GM23248 (cell line): ENCODE measurements around the gene RIN2. TPM values are rescaled to one million over a fixed set of nuclear protein-coding genes. Genes with fewer than 3 reads are reported as not detected.

Experiments used
- DNase-seq: peaks from one replicate; pipeline ENCODE4 v3.0.0-alpha.2; 2015
- H2AFZ ChIP-seq: fragments of 200-600 bp; sonication (generic); 2 replicates; pipeline ENCODE4 v1.6.1; 2016; ENCODE audit warnings: antibody characterized with exemption
- H3F3A ChIP-seq: fragments of 200-600 bp; sonication (generic); 2 replicates; pipeline ENCODE4 v1.6.1; 2016; ENCODE audit warnings: mild to moderate bottlenecking, antibody characterized with exemption, mixed run types; ENCODE audit not compliant: insufficient read depth
- H3K27ac ChIP-seq: fragments of 200-600 bp; sonication (generic); 2 replicates; pipeline ENCODE4 v1.5.1; 2016; ENCODE audit warnings: mild to moderate bottlenecking
- H3K27me3 ChIP-seq: fragments of 200-600 bp; sonication (generic); replicated peaks from 2 replicates; pipeline ENCODE4 v1.6.1; 2016; ENCODE audit warnings: mild to moderate bottlenecking; ENCODE audit not compliant: insufficient read depth
- H3K36me3 ChIP-seq: fragments of 200-600 bp; sonication (generic); 2 replicates; pipeline ENCODE4 v1.6.1; 2016; ENCODE audit warnings: low read depth, mild to moderate bottlenecking
- H3K4me1 ChIP-seq: fragments of 200-600 bp; sonication (generic); 2 replicates; pipeline ENCODE4 v1.6.1; 2016; ENCODE audit warnings: mild to moderate bottlenecking; ENCODE audit not compliant: insufficient read depth
- H3K4me2 ChIP-seq: fragments of 200-600 bp; sonication (generic); one replicate; pipeline ENCODE4 v1.6.1; 2016; ENCODE audit warnings: mild to moderate bottlenecking; ENCODE audit not compliant: unreplicated experiment
- H3K4me3 ChIP-seq: fragments of 200-600 bp; sonication (generic); 2 replicates; pipeline ENCODE4 v1.5.1; 2016; ENCODE audit warnings: mild to moderate bottlenecking
- H3K79me2 ChIP-seq: fragments of 200-600 bp; sonication (generic); 2 replicates; pipeline ENCODE4 v1.6.1; 2016; ENCODE audit warnings: mild to moderate bottlenecking; ENCODE audit not compliant: insufficient read depth
- H3K9ac ChIP-seq: fragments of 200-600 bp; sonication (generic); 2 replicates; pipeline ENCODE4 v1.6.1; 2016; ENCODE audit warnings: mild to moderate bottlenecking
- H3K9me2 ChIP-seq: fragments of 200-600 bp; sonication (generic); 2 replicates; pipeline ENCODE4 v1.6.1; 2016; ENCODE audit warnings: mixed run types, mild to moderate bottlenecking, moderate library complexity; ENCODE audit not compliant: insufficient read depth
- H3K9me3 ChIP-seq: fragments of 200-600 bp; sonication (generic); one replicate; pipeline ENCODE4 v1.6.1; 2017; ENCODE audit warnings: low read depth
- H4K20me1 ChIP-seq: fragments of 200-600 bp; sonication (generic); 2 replicates; pipeline ENCODE4 v1.6.0; 2016; ENCODE audit not compliant: insufficient read depth
- EZH2 ChIP-seq: fragments of 200-600 bp; sonication (generic); IDR thresholded peaks from 2 replicates; pipeline ENCODE4 v1.6.1; 2018; ENCODE audit warnings: antibody characterized with exemption, mild to moderate bottlenecking; ENCODE audit not compliant: insufficient read depth, poor library complexity, severe bottlenecking
- EZH2phosphoT487 ChIP-seq: fragments of 200-600 bp; sonication (generic); IDR thresholded peaks from 2 replicates; pipeline ENCODE4 v1.6.1; 2018; ENCODE audit warnings: antibody characterized with exemption, moderate library complexity, mild to moderate bottlenecking, low read depth; ENCODE audit not compliant: insufficient read depth
- WGBS, 2 experiments: methylation state at CpG; one replicate each; pipeline ENCODE4 v1.1.6; 2015 to 2017; ENCODE audit warnings: low lambda C conversion rate in 2 of 2, low coverage in 1 of 2; ENCODE audit errors: missing lambda C conversion rate in 2 of 2; 5-methylcytosine and 5-hydroxymethylcytosine counted together
- in situ Hi-C: fragments of 300-500 bp; cut with MboI; formaldehyde crosslinking; loops from 2 replicates; pipeline ENCODE4 v1.15.0; 2020
- polyA plus RNA-seq: library from polyadenylated mRNA; unstranded; fragments of >200 nt; fragmentation: Nextera tagmentation; extraction: Ambion mirVana; gene quantifications from 2 replicates; pipeline ENCODE4 v1.2.1, GENCODE V29; 2016
- total RNA-seq: library from RNA; depleted of rRNA; stranded (reverse); fragments of >200 nt; shearing (Covaris generic); gene quantifications from 2 replicates; pipeline ENCODE4 v1.2.3, GENCODE V29; 2014

The RIN2 gene
- total and polyA plus RNA-seq, 2 experiments from 2014 or later = 45.3 to 48.0 TPM

GRCh38 chr20:19778404-19778803 lies 20.3 kb downstream of the RIN2 start:
- Histone ChIP-seq H3K4me2 (no peak overlapping the region), H3K27me3 (no peaks in the 10 kb centered on the region), H3K36me3 (no peaks in the 10 kb centered on the region), H3K9ac (no peak overlapping the region), H3K79me2 (peaks cover 9% of the 10 kb centered on the region; the same call in 1 of the 2 replicates), H3K27ac (no peak overlapping the region), H4K20me1 (no peaks in the 10 kb centered on the region), H2AFZ (no peak overlapping the region), H3K4me3 (no peak overlapping the region), H3K9me2 (no peaks in the 10 kb centered on the region), H3F3A (peaks cover 9% of the 10 kb centered on the region; the same call in 1 of the 2 replicates), H3K9me3 (no peaks in the 10 kb centered on the region), H3K4me1 (peaks cover 19% of the 10 kb centered on the region)
- in situ Hi-C loops = loop anchor here (25.0 kb wide), 1 partner anchor 209 kb away; no protein-coding TSS in a partner anchor
- DNase-seq = peak; percentile 58
- TF ChIP-seq EZH2phosphoT487 (no peak), EZH2 (no peak)
- WGBS, 2 experiments = 41 to 53% methylated on average over 3 of the region's 3 CpGs

GRCh38 chr20:19779634-19780033 lies 21.6 kb downstream of the RIN2 start:
- Histone ChIP-seq H3K4me1 (peaks cover 30% of the 10 kb centered on the region), H3K9ac (no peak overlapping the region), H2AFZ (no peak overlapping the region), H3F3A (peaks cover 18% of the 10 kb centered on the region), H3K9me3 (no peaks in the 10 kb centered on the region), H3K36me3 (no peaks in the 10 kb centered on the region), H3K79me2 (peaks cover 9% of the 10 kb centered on the region; the same call in 1 of the 2 replicates), H3K4me3 (no peak overlapping the region), H3K9me2 (no peaks in the 10 kb centered on the region), H3K4me2 (no peak overlapping the region), H3K27me3 (no peaks in the 10 kb centered on the region), H4K20me1 (no peaks in the 10 kb centered on the region), H3K27ac (no peak overlapping the region)
- TF ChIP-seq EZH2phosphoT487 = no peak
- TF ChIP-seq EZH2 = no peak
- in situ Hi-C loops = loop anchor here (25.0 kb wide), 1 partner anchor 208 kb away; no protein-coding TSS in a partner anchor
- 90 to 91% methylated on average over 5 of the region's 5 CpGs for WGBS, 2 experiments
- no peak for DNase-seq

- no peaks in the 10 kb centered on the region for H3K36me3 ChIP-seq
- in situ Hi-C loops = loop anchor here (25.0 kb wide), 1 partner anchor 207 kb away; no protein-coding TSS in a partner anchor
- no peak overlapping the region for H3K4me2 ChIP-seq
- H3K79me2 ChIP-seq = peaks cover 9% of the 10 kb centered on the region; the same call in 1 of the 2 replicates
- no peak overlapping the region for H3K9ac ChIP-seq
- H4K20me1 ChIP-seq = no peaks in the 10 kb centered on the region
- no peak overlapping the region for H3K4me3 ChIP-seq
- WGBS, 2 experiments = 75 to 86% methylated on average over 5 of the region's 5 CpGs
- H3F3A ChIP-seq = peaks cover 20% of the 10 kb centered on the region
- no peaks in the 10 kb centered on the region for H3K27me3 ChIP-seq
- H3K27ac ChIP-seq = no peak overlapping the region
- DNase-seq = no peak
- peaks cover 36% of the 10 kb centered on the region for H3K4me1 ChIP-seq
- H3K9me3 ChIP-seq = no peaks in the 10 kb centered on the region
- H3K9me2 ChIP-seq = no peaks in the 10 kb centered on the region
- H2AFZ ChIP-seq = no peak overlapping the region
- no peak for TF ChIP-seq EZH2
Measured at GRCh38 chr20:19780261-19780660, 22.2 kb downstream of the RIN2 start.

GRCh38 chr20:19781235-19781634 lies 23.2 kb downstream of the RIN2 start:
- H3K4me3 ChIP-seq = no peak overlapping the region
- H3K9me2 ChIP-seq = no peaks in the 10 kb centered on the region
- H2AFZ ChIP-seq = no peak overlapping the region
- H3K9me3 ChIP-seq = no peaks in the 10 kb centered on the region
- no peaks in the 10 kb centered on the region for H3K36me3 ChIP-seq
- H3K4me1 ChIP-seq = peaks cover 39% of the 10 kb centered on the region
- 81 to 88% methylated on average over 7 of the region's 7 CpGs for WGBS, 2 experiments
- DNase-seq = no peak
- peaks cover 23% of the 10 kb centered on the region for H3F3A ChIP-seq
- no peak overlapping the region for H3K27ac ChIP-seq
- no peaks in the 10 kb centered on the region for H3K27me3 ChIP-seq
- peaks cover 9% of the 10 kb centered on the region; the same call in 1 of the 2 replicates for H3K79me2 ChIP-seq
- in situ Hi-C loops = loop anchor here (25.0 kb wide), 1 partner anchor 206 kb away; no protein-coding TSS in a partner anchor
- no peak for TF ChIP-seq EZH2
- TF ChIP-seq EZH2phosphoT487 = no peak
- no peak overlapping the region for H3K4me2 ChIP-seq
- H4K20me1 ChIP-seq = no peaks in the 10 kb centered on the region
- H3K9ac ChIP-seq = no peak overlapping the region

- H3K9me2 ChIP-seq = no peaks in the 10 kb centered on the region
- 94 to 100% methylated on average over 3 of the region's 3 CpGs for WGBS, 2 experiments
- no peak overlapping the region for H3K9ac ChIP-seq
- H2AFZ ChIP-seq = no peak overlapping the region
- H3F3A ChIP-seq = peaks cover 36% of the 10 kb centered on the region
- peaks cover 51% of the 10 kb centered on the region for H3K4me1 ChIP-seq
- H3K4me3 ChIP-seq = no peak overlapping the region
- peaks cover 11% of the 10 kb centered on the region; the same call in 1 of the 2 replicates for H3K79me2 ChIP-seq
- no peak for DNase-seq
- H3K4me2 ChIP-seq = no peak overlapping the region
- H3K27ac ChIP-seq = no peak overlapping the region
- no peaks in the 10 kb centered on the region for H4K20me1 ChIP-seq
- in situ Hi-C loops = loop anchor here (25.0 kb wide), 1 partner anchor 205 kb away; no protein-coding TSS in a partner anchor
- H3K9me3 ChIP-seq = no peaks in the 10 kb centered on the region
- TF ChIP-seq EZH2 (no peak), EZH2phosphoT487 (no peak)
- H3K27me3 ChIP-seq = no peaks in the 10 kb centered on the region
- H3K36me3 ChIP-seq = no peaks in the 10 kb centered on the region
Measured at GRCh38 chr20:19782669-19783068, 24.6 kb downstream of the RIN2 start.
